Right lung (tissue), 5 donors: ENCODE data around the gene RAPGEF2. TPM values are rescaled to one million over a fixed set of nuclear protein-coding genes. Genes with fewer than 3 reads are reported as not detected.
A peak's percentile ranks its signal among the peaks of the same experiment; 100 is the strongest.

Source experiments
- DNase-seq, 2 donors: peaks; one replicate each; pipeline ENCODE4 v3.0.0-alpha.2; 2013
- polyA plus RNA-seq, 5 donors: library from polyadenylated mRNA; unstranded; fragments of 120-200 nt; gene quantifications; one replicate each; pipeline versions ENCODE4 v1.2.1 to v1.2.3, GENCODE V29; 2013; ENCODE audit warnings: inconsistent platforms in 1 of 5, low replicate concordance in 1 of 5; ENCODE audit not compliant: insufficient read length in 5 of 5, insufficient read depth in 1 of 5

The RAPGEF2 gene
- polyA plus RNA-seq, 5 donors = 29.6 to 47.5 (median 45.6) TPM

DNA sequence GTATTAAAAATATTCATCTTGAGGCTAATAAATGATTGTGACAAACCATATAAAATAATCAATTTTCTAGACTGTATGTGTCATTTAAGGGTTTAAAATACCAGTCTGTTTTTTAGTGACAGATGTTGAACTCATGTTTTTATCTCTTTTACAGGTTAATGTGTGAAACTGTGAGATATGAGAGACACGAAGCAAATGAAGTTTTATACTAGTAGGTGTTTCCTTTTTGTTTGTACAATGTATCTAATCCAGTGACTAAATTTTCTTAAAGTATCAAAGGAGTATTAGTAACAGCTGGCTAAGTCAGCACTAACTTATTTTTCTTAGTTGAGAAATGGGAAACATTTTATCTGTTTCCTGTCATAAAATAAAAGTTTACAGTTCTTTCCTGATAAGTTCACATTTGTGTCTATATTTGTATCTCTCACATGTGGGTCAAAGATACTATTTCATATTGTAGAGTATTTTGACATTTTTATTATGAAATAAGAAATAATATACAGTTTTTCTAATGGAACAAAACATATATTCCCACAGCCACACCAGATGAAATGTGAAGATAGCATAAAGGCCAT lies 90.3 kb downstream of the RAPGEF2 start:
- no peak for DNase-seq

DNA sequence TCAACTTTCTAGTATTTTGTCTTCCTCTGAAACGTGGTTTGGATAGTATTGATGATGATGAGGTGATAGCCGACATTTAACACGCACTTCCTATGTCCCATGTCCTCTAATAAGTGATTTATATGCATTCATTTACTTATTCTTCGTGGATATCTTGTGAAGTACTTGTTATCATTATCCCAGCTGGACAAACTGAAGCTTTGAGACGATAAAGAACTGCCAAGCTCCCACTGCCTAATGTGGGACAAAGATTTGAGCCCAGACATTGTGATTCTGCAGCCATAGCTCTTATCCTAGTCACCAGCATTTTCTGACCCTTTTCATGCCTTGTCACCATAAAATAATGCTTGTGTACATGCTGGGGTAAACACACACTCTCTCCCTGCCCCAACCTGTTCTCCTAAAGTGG lies 92.5 kb downstream of the RAPGEF2 start:
- peak; percentile 73 to 80 for DNase-seq

DNA sequence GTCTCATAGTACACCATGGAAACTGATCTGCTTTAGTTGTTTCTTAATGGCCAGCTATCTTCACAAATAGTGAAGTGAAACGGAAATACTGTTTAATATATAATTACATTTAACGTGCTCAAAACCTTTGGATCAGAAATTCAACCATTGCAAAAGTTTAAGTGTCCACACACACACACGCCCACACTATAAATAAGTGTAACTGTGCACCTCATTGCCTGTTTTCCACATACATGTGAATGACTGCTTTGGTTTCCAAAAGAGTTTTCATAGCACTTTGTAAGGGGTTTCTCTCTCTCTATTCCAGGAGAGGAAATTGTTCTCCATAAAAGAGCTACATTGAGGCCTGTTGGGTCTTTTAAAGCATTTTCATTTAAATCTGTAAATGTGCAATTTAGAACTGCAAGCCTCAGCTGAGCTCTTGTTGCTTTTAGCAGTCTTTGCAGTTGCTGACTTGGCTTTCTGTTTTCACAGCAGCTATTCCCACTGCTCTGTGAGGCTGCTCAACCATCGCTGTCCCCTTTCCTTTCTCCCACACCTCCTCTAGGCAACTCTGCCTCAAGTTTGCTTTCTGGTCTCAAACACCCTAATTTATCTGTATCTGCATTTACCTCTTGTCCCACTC lies 94.5 kb downstream of the RAPGEF2 start:
- no peak for DNase-seq

DNA sequence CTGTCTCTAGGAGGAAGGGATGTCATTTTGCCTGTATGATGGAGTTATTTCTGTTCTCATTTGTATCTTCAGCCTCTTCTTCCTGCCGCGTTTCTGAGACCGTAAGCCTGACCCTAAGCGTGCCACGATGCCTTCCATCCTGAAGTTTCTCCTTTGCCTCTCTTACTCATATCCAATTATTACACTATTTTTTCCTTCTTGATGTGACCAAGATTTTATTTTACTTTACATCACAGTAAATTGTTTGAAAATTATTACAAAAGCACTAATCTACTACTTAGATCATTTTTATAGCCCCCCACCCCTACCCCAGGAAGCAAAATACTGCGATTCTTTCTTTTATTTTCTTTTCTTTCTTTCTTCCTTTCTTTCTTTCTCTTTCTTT lies 95.0 kb downstream of the RAPGEF2 start:
- no peak for DNase-seq

DNA sequence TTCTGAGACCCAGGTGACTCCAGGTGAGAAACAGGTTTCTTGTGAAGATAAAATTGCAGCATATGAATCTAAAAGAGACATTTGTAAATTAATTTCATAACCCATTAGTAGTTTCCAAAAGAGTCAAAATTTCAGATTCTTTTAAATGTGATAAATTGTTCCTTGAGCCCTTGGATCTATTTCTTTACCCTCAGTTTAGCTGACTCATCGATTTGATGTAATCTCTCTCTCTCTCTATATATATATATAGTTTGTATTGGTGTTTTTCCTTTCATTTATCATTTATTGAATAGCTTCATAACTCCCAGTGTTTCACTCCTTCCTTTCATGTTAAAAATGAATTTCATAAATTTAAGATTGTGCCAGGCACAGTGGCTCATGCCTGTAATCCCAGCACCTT lies 96.9 kb downstream of the RAPGEF2 start:
- DNase-seq = no peak

DNA sequence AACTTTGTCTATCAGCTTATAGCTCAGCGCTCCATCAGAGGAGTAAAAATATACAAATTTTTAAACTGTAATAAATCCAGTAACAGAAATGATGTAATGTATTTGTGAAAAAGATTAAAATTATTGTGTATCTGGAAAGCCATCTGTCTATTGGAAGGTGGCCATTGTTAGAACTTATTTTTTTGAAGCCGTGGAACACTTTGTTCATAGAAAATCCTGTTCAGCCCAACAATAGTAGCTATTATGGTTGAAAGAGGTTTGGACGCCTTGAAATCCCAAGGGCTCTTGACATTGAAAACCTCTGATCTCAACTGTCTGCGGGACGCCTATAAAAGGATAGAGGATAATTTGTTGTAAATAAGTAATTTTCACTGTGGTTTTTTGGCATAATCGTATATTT lies 98.3 kb downstream of the RAPGEF2 start:
- DNase-seq = no peak

DNA sequence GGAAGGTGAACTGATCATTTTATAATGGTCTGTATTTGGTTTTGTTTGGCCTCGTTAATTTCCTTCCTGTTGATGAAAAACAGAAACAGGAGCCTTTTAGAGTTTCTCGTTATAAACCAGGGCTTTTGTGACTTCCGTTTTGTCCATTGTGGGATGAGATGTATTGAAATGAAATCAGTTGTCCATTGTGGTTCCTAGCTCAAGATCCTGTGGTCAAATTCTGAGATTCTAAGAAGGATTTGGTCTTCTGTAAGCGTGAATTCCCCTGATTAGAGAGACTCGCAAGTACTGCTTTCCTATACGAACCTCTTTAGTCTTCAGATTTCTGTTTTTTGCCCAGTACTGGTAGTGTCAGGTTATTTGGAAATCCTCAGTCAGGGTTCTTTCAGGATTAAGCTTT lies 101.7 kb downstream of the RAPGEF2 start:
- DNase-seq = no peak

DNA sequence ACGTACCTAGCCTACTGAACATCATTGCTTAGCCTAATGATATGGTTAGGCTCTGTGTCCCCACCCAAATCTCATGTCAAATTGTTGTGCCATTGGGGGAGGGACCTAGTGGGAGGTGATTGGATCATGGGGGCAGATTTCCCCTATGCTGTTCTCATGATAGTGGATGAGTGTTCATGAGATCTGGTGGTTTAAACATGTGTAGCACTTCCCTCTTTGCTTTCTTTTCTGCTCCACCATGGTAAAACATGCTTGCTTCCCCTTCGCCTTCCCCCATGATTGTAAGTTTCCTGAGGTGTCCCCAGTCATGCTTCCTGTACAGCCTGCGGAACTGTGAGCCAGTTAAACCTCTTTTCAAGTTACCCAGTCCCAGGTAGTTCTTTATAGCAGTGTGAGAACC lies 102.6 kb downstream of the RAPGEF2 start:
- DNase-seq = no peak

DNA sequence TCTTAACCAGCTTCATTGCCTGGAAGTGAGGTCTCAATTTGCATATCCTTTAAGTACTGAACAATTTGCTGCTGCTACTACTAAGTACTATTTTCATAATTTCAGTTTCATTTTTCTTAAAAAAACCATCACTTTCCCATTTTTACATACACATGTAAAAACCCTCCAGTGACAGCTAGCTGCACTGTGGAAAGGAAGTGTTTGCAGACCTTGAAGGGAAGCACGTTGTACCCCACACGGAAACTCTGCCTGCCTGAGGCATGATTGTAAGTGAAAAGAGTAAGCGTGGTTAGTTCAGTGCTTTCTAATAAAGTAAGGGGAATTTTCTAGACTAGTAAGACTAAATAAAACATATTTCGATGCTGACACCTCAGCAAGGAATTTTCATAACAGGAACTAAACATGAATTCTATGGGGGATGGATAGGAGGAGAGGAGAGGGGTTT lies 103.6 kb downstream of the RAPGEF2 start:
- no peak for DNase-seq

DNA sequence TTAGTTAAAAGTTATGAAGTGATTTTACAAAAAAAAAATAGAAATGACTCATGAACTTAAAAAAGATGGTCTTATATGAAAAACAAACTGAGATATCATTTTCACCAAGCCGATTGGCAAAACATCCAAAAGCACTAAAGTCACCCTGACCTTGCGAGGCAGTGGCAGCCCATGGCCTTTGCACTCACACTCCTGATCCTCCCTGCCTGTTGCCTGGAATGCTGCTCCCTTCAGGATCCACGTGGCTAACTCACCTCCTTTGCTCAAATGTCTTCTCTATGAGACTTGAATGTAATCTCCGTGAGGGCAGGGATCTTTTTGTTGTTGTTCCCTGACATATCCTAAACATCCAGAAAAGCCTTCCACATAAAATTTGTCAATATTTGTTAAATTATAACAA lies 106.4 kb downstream of the RAPGEF2 start:
- no peak for DNase-seq

DNA sequence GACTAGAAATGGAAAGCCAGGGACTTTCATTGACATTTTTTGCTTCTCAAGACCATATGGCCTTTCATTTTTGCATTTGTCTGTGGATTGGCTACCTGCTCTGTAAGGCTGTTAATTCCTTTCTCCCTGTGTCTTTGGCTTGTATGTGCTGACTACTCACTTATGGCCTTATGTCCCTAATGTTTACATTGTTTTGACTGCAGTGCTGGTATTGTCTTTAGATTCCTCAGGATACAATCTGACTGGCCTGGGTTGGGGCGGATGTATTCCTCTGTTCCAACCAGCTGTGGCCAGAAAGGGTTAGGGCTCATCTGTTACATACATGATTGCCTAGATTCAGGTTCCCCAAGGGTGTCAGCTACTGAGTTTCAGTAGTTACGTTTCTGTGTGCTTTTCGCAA lies 108.1 kb downstream of the RAPGEF2 start:
- DNase-seq = no peak

DNA sequence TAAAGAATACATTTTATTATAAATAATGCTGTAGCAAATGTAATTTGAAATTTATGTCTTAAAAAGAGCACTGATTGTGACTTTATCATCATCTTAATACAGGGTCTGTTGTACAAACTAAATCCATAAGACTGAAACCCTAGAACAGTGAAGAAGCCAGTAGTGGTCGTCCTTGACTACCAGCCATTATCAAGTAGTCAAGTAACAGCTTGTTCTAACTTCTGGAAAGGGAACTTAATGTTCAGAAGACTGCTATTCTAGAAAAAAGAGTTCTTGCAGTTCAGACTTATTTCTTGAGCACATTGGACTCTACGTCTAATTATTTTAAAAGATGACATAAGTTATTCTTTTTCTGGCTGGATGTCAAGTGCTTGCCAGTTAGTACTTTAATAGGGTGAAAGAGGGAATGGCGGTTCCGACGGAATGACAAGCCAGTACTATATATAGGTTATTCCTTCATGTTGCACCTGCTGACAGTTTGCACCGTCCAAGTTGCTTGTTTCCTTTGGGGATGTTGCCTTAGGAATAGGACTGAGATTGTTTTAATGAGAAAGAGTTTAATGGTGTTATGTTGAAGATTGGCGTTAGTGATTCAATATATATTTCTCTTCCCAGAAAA lies 109.9 kb downstream of the RAPGEF2 start:
- DNase-seq = no peak

DNA sequence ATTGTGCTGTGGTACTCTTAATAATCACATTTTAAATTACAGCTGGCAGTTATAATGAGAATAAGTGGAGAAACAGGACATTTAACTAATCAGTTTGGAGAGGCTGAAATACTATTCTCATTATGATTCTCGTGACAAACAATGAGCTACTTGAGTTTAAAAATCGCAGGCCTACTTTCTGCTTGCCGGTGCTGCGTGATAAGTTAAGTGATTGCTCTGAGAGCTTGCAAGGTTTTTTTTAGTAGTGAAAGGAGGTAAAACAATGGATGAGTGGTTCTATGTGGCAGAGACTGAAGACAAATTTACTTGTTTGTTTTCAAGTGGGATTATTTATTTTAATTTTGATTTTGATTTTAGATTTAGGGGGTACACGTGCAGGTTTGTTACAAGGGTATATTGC lies 114.0 kb downstream of the RAPGEF2 start:
- no peak for DNase-seq

DNA sequence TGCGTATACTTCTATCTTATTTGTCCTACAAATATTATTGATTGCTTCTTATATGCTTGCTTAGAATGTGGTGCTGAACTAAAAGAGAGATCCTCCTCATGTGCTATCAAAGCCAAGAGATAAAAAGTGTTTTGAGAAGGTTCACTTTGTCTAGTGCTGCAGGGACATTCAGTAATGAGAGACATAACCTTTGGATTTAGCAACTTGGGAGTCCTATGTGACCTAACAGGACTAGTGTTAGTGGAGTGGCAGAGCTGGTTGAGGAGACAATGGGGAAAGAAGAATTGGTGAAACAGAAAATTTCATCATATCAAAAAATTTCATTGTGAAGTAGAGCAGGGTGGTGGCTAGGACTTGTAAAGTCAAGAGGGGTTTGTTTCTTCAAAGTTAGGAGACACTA lies 117.0 kb downstream of the RAPGEF2 start:
- DNase-seq = no peak

DNA sequence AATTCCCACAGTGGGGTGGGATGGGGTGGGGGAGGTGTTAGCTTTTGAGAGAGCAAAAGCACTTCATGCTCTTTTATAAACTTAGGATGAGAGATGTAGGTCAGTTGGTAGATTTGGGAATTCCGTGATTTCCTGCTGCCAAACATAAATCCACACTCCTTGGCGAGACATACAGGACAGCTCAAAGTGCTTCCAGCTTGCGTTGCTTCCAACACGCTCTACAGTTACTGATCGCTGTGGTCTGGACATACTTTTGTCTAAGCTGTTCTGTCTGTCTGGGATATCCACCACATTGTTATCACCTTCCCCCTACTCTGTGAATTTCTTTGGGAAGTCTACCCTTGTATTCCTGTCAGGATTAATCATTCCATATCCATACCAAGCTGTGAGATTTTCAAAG lies 117.5 kb downstream of the RAPGEF2 start:
- DNase-seq = no peak

DNA sequence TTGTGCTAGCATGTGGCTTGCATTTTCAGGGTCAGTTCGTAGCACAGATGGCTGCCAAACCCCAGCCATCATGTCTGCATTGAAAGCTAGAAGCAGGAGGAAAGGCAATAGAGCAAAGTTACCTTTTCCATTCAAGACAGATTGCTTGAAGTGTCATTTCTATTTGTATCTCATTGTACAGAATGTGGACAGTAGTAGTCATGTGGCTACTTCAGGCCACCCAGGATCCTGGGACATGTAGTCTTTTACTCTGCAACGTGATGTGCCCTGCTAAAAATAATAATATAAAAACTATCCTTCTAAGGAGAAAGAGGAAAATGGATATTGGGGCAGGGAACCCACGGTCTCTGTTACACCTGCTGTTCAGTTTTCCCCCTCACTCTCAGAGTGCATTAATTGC lies 118.4 kb downstream of the RAPGEF2 start:
- DNase-seq = no peak

DNA sequence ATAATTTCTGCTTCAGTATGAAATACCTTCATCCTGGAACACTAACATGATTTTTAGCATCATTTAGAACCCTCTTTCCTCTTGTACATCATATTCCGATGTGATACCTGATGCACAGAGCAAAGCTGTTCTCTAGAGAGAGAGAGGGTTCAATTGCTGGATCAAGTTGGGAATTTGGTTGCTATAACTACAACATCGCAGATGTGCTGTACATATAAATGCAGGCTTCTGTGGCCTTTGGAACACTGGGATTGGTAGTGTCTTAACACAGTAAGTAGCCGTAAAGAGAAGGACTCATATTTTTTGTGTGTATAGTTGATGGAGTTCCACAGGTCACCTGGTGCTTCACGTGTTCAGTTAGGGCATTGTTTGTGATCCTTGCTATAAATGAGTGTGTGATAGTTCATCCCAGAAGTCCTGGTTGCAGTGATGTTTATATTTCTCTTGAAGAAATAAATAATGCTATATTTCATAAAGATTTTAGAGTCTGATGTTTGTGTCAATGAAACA lies 119.2 kb downstream of the RAPGEF2 start:
- DNase-seq = no peak

DNA sequence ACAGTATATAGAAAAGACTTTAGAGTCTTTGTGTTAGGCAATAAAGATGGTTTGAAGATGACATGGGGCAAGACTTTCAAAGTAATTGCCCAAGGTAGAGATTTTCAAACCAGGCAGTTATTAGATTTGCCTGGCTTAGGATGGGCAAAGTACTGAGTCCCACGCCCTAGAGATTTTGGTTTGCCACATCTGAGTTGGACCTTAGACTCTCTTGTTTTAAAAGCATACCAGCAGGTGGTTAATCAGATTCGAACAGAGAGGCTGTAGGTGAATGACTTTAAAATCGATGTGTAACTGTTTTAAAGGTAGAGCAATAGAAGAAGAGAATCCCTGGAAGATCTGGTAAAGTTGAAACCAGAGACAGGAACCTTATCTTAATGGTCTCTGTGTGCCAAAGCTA lies 121.5 kb downstream of the RAPGEF2 start:
- DNase-seq = no peak

DNA sequence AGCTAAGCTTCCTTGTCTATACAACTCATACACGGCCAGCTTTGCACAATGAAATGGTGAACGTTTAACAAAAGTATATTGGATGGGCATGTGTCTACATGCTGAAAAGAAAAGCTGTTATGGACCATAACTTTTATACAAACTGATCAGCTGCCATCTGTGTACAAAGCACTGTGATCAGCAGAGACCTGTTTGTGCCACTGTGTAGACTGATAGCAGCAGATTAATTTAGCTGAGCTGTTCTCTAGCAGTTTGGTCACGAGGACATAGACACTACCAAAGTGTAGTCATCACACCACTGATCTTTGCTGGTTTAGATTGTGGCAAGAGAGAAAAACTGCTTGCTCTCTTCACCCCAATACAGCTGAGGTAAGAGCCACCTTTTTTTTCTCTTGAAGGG lies 124.5 kb downstream of the RAPGEF2 start:
- DNase-seq = no peak

DNA sequence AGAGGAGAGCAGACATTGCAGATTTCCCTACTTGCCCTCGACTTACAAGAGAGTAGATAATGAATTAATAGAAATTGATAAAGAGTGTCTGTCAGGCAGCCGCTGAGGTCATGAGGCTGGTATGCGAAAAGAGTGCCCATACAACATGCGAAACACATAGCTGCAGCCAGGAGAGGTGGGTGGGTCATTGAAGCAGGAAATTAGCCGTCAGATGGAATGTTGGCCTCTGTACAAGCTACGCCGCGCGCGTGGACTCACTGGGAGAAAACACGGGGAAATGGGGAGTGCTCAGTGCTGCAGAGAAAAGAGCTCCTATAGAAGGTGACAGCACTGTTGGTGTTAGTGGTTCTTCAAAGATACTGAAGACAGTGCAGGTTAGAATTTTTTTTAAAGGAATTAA lies 125.1 kb downstream of the RAPGEF2 start:
- peak; percentile 76 to 79 for DNase-seq

DNA sequence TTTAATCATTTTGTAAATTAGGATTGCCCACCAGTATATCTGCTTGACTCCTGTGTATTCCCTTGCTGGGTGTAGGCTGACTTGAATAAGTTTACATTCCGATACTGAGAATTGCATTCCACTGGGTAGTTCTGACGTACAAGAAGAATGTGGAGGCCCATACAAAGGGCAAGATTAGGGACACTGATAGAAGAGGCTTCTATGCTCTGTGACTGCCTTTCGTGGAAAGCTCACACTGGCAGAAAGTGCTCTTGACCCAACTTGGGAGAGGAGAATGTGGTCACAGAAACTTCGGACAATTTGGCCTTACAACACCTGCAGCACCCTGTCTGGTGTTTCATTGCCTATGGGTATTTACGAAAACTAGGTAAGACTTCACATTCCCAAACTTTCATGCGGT lies 126.3 kb downstream of the RAPGEF2 start:
- DNase-seq = peak in 1 of 2 donors; percentile 24

DNA sequence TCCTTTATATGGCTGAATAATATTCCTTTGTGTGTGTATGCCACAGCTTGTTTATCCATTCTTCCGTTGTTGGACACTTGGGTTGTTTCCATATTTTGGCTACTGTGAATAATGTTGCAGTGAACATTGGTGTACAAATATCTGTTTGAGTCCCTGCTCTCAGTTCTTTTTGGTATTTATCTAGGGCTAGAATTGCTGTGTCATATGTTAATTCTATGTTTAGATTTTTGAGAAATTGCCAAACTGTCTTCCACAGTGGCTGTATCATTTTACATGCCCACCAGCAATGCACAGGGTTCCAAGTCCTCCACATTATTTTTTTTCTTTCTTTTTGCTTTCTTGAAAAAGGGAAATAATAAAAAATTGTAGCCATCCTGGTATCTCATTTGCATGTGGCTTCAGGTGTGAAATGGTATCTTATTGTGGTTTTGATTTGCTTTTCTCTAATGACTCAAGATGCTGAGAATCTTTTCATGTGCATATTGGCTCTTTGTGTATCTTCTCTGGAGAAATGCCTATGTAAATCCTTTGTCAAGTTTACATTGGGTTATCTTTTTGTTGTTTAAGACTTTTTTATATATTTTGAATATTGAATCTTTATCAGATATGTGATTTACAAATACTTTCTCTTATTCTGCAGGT lies 129.7 kb downstream of the RAPGEF2 start:
- no peak for DNase-seq

DNA sequence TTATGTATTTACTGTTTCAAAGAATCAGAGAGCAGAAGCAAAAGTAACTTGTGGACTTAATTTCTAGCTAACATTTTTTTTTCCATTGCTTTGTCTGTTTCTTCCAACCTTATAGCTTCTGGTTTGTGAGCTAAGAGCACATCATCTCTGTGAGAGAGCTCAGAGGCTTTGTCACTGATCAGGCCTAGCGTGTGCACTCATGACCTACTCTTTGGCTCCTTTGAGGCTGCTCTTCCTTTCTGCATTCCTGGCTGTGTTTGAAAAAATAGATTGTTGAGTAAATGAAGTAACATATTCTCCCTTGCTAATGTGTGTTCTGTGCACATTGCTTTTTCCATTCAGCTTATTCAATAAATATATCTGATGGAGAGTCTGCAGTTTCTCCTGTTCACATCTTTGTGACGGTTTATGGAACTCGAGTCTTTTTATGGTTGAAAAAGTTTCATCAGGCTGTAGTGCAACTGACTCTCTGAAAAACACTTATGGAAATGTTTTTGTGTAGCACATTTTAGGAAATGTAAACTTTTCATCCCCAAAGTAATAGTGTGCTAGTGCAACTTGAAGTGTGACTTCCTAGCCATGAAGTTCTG lies 133.0 kb downstream of the RAPGEF2 start:
- DNase-seq = no peak
